SK-N-SH treated with all-trans-retinoic acid at 6 μM for 48 hours (cell line): ENCODE measurements around the gene RBL1.
"Not testable (repeated sequence)": the region's sequence is repeated elsewhere in the genome, so short reads cannot be mapped to it uniquely, and the experiment has no call there.

Experiments
- ATAC-seq: fragments of 200-7000 bp; cut with Tn5 transposase; 3 replicates; pipeline ENCODE4 v1.9.1; 2020; ENCODE audit warnings: mild to moderate bottlenecking, moderate library complexity
- ARNTL ChIP-seq: fragments of 450-650 bp; formaldehyde crosslinking; IDR thresholded peaks from 2 replicates; pipeline ENCODE4 v1.5.0; 2020; ENCODE audit warnings: low read depth, mild to moderate bottlenecking, moderate library complexity, borderline replicate concordance
- BACH2 ChIP-seq: fragments of 250-450 bp; sonication (Bioruptor Pico); IDR thresholded peaks from 2 replicates; pipeline ENCODE4 v1.9.0; 2021; ENCODE audit warnings: mild to moderate bottlenecking, borderline replicate concordance
- CSDC2 ChIP-seq: fragments of 250-450 bp; sonication (Bioruptor Pico); IDR thresholded peaks from 2 replicates; pipeline ENCODE4 v1.5.0; 2020; ENCODE audit warnings: mild to moderate bottlenecking, moderate library complexity
- ESRRG ChIP-seq: fragments of 250-450 bp; sonication (Bioruptor Pico); IDR thresholded peaks from 2 replicates; pipeline ENCODE4 v1.6.1; 2021; ENCODE audit warnings: mild to moderate bottlenecking
- GLIS3 ChIP-seq: fragments of 250-450 bp; sonication (Bioruptor Pico); IDR thresholded peaks from 2 replicates; pipeline ENCODE4 v1.5.0; 2020; ENCODE audit warnings: mild to moderate bottlenecking, moderate library complexity
- ISL1 ChIP-seq: fragments of 250-450 bp; sonication (Bioruptor Pico); IDR thresholded peaks from 2 replicates; pipeline ENCODE4 v2.1.2; 2022; ENCODE audit warnings: mild to moderate bottlenecking, moderate library complexity
- OSR1 ChIP-seq: fragments of 250-450 bp; sonication (Bioruptor Pico); IDR thresholded peaks from 2 replicates; pipeline ENCODE4 v1.8.0; 2022; ENCODE audit warnings: moderate library complexity, mild to moderate bottlenecking, inconsistent platforms
- PPARA ChIP-seq: fragments of 250-450 bp; sonication (Bioruptor Pico); IDR thresholded peaks from 2 replicates; pipeline ENCODE4 v1.5.0; 2020; ENCODE audit warnings: mild to moderate bottlenecking, borderline replicate concordance
- RARB ChIP-seq: fragments of 250-450 bp; sonication (Bioruptor Pico); IDR thresholded peaks from 2 replicates; pipeline ENCODE4 v1.8.0; 2021; ENCODE audit warnings: mild to moderate bottlenecking, moderate library complexity
- SNAI2 ChIP-seq: fragments of 250-450 bp; sonication (Bioruptor Pico); IDR thresholded peaks from 2 replicates; pipeline ENCODE4 v1.5.0; 2020; ENCODE audit warnings: mild to moderate bottlenecking, moderate library complexity
- TCF4 ChIP-seq: fragments of 250-450 bp; sonication (Bioruptor Pico); IDR thresholded peaks from 2 replicates; pipeline ENCODE4 v1.8.0; 2021; ENCODE audit warnings: mild to moderate bottlenecking, moderate library complexity, borderline replicate concordance
- TOX ChIP-seq: fragments of 250-450 bp; sonication (Bioruptor Pico); IDR thresholded peaks from 2 replicates; pipeline ENCODE4 v1.8.0; 2021; ENCODE audit warnings: mild to moderate bottlenecking, moderate library complexity, borderline replicate concordance
- ZC3H10 ChIP-seq: fragments of 250-450 bp; sonication (Bioruptor Pico); IDR thresholded peaks from 2 replicates; pipeline ENCODE4 v1.5.1; 2021; ENCODE audit warnings: mild to moderate bottlenecking, moderate library complexity
- ZFP3 ChIP-seq: fragments of 250-450 bp; sonication (Bioruptor Pico); IDR thresholded peaks from 2 replicates; pipeline ENCODE4 v1.5.0; 2020; ENCODE audit warnings: mild to moderate bottlenecking, moderate library complexity
- ZFP30 ChIP-seq: fragments of 450-650 bp; formaldehyde crosslinking; IDR thresholded peaks from 2 replicates; pipeline ENCODE4 v1.5.0; 2022; ENCODE audit warnings: mild to moderate bottlenecking, moderate library complexity
- ZNF565 ChIP-seq: fragments of 450-650 bp; formaldehyde crosslinking; conservative IDR thresholded peaks from 2 replicates; pipeline ENCODE4 v1.5.0; 2020; ENCODE audit warnings: low read depth, mild to moderate bottlenecking, moderate library complexity
- ZNF70 ChIP-seq: fragments of 450-650 bp; formaldehyde crosslinking; IDR thresholded peaks from 2 replicates; pipeline ENCODE4 v1.5.0; 2020; ENCODE audit warnings: mild to moderate bottlenecking, moderate library complexity
- ZNF8 ChIP-seq: fragments of 450-650 bp; formaldehyde crosslinking; IDR thresholded peaks from 2 replicates; pipeline ENCODE4 v1.5.0; 2020; ENCODE audit warnings: mild to moderate bottlenecking, moderate library complexity
- TF ChIP-seq, protein P1 (sequence below): fragments of 250-450 bp; sonication (Bioruptor Pico); IDR thresholded peaks from 2 replicates; pipeline ENCODE4 v1.8.0; 2021; ENCODE audit warnings: low read depth, mild to moderate bottlenecking, moderate library complexity, borderline replicate concordance
- TF ChIP-seq, protein P2 (sequence below): fragments of 250-450 bp; sonication (Bioruptor Pico); IDR thresholded peaks from 2 replicates; pipeline ENCODE4 v1.8.0; 2020; ENCODE audit warnings: mild to moderate bottlenecking, moderate library complexity, borderline replicate concordance
- TF ChIP-seq, protein P3 (sequence below): fragments of 250-450 bp; sonication (Bioruptor Pico); IDR thresholded peaks from 2 replicates; pipeline ENCODE4 v1.5.1; 2021; ENCODE audit warnings: mild to moderate bottlenecking, moderate library complexity
- TF ChIP-seq, protein P4 (sequence below): fragments of 250-450 bp; sonication (Bioruptor Pico); IDR thresholded peaks from 2 replicates; pipeline ENCODE4 v1.5.0; 2020; ENCODE audit warnings: mild to moderate bottlenecking, moderate library complexity

RBL1 gene

DNA sequence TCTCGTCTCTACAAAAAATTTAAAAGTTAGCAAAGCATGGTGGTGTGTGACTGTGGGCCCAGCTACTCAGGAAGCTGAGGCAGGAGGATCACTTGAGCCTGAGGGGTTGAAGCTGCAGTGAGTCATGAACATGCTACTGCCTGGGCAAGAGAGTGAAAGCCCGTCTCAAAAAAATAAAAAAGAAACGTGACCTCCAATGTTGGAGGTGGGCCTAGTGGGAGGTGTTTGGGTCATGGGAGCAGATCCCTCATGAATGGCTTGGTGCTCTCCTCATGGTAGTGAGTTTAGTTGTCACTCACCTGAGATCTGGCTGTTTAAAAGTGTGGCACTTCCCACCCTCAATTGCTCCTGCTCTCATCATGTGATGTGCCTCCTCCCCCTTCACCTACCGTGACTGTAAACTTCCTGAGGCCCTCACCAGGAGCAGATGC, 24.3 kb downstream of the RBL1 start:
- no peak for ATAC-seq
- TF ChIP-seq, protein P1, sequence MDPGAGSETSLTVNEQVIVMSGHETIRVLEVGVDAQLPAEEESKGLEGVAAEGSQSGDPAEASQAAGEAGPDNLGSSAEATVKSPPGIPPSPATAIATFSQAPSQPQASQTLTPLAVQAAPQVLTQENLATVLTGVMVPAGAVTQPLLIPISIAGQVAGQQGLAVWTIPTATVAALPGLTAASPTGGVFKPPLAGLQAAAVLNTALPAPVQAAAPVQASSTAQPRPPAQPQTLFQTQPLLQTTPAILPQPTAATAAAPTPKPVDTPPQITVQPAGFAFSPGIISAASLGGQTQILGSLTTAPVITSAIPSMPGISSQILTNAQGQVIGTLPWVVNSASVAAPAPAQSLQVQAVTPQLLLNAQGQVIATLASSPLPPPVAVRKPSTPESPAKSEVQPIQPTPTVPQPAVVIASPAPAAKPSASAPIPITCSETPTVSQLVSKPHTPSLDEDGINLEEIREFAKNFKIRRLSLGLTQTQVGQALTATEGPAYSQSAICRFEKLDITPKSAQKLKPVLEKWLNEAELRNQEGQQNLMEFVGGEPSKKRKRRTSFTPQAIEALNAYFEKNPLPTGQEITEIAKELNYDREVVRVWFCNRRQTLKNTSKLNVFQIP (CRISPR knock-in tag) = no peak
- TF ChIP-seq, protein P2, sequence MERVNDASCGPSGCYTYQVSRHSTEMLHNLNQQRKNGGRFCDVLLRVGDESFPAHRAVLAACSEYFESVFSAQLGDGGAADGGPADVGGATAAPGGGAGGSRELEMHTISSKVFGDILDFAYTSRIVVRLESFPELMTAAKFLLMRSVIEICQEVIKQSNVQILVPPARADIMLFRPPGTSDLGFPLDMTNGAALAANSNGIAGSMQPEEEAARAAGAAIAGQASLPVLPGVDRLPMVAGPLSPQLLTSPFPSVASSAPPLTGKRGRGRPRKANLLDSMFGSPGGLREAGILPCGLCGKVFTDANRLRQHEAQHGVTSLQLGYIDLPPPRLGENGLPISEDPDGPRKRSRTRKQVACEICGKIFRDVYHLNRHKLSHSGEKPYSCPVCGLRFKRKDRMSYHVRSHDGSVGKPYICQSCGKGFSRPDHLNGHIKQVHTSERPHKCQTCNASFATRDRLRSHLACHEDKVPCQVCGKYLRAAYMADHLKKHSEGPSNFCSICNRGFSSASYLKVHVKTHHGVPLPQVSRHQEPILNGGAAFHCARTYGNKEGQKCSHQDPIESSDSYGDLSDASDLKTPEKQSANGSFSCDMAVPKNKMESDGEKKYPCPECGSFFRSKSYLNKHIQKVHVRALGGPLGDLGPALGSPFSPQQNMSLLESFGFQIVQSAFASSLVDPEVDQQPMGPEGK (CRISPR knock-in tag) = no peak
- TF ChIP-seq ZNF565 (CRISPR knock-in tag) = no peak
- no peak for TF ChIP-seq ZNF70 (CRISPR knock-in tag)
- TF ChIP-seq ZFP3 (CRISPR knock-in tag) = no peak
- TF ChIP-seq TOX (CRISPR knock-in tag) = no peak
- no peak for TF ChIP-seq TCF4 (CRISPR knock-in tag)
- TF ChIP-seq ZFP30 (CRISPR knock-in tag) = no peak
- TF ChIP-seq, protein P3, sequence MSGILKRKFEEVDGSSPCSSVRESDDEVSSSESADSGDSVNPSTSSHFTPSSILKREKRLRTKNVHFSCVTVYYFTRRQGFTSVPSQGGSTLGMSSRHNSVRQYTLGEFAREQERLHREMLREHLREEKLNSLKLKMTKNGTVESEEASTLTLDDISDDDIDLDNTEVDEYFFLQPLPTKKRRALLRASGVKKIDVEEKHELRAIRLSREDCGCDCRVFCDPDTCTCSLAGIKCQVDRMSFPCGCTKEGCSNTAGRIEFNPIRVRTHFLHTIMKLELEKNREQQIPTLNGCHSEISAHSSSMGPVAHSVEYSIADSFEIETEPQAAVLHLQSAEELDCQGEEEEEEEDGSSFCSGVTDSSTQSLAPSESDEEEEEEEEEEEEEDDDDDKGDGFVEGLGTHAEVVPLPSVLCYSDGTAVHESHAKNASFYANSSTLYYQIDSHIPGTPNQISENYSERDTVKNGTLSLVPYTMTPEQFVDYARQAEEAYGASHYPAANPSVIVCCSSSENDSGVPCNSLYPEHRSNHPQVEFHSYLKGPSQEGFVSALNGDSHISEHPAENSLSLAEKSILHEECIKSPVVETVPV = no peak
- no peak for TF ChIP-seq BACH2 (CRISPR knock-in tag)
- TF ChIP-seq CSDC2 = no peak
- TF ChIP-seq PPARA = no peak
- no peak for TF ChIP-seq ZNF8 (CRISPR knock-in tag)
- no peak for TF ChIP-seq ARNTL (CRISPR knock-in tag)
- TF ChIP-seq, protein P4, sequence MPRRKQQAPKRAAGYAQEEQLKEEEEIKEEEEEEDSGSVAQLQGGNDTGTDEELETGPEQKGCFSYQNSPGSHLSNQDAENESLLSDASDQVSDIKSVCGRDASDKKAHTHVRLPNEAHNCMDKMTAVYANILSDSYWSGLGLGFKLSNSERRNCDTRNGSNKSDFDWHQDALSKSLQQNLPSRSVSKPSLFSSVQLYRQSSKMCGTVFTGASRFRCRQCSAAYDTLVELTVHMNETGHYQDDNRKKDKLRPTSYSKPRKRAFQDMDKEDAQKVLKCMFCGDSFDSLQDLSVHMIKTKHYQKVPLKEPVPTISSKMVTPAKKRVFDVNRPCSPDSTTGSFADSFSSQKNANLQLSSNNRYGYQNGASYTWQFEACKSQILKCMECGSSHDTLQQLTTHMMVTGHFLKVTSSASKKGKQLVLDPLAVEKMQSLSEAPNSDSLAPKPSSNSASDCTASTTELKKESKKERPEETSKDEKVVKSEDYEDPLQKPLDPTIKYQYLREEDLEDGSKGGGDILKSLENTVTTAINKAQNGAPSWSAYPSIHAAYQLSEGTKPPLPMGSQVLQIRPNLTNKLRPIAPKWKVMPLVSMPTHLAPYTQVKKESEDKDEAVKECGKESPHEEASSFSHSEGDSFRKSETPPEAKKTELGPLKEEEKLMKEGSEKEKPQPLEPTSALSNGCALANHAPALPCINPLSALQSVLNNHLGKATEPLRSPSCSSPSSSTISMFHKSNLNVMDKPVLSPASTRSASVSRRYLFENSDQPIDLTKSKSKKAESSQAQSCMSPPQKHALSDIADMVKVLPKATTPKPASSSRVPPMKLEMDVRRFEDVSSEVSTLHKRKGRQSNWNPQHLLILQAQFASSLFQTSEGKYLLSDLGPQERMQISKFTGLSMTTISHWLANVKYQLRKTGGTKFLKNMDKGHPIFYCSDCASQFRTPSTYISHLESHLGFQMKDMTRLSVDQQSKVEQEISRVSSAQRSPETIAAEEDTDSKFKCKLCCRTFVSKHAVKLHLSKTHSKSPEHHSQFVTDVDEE (CRISPR knock-in tag) = no peak
- TF ChIP-seq ISL1 (CRISPR knock-in tag) = no peak

DNA sequence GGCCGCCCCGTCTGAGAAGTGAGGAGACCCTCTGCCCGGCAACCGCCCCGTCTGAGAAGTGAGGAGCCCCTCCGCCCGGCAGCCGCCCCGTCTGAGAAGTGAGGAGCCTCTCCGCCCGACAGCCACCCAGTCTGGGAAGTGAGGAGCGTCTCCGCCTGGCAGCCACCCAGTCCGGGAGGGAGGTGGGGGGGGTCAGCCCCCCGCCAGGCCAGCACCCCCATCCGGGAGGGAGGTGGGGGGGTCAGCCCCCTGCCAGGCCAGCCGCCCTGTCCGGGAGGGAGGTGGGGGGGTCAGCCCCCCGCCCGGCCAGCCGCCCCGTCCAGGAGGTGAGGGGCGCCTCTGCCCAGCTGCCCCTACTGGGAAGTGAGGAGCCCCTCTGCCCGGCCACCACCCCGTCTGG, 26.2 kb downstream of the RBL1 start:
- not testable (repeated sequence) for ATAC-seq

DNA sequence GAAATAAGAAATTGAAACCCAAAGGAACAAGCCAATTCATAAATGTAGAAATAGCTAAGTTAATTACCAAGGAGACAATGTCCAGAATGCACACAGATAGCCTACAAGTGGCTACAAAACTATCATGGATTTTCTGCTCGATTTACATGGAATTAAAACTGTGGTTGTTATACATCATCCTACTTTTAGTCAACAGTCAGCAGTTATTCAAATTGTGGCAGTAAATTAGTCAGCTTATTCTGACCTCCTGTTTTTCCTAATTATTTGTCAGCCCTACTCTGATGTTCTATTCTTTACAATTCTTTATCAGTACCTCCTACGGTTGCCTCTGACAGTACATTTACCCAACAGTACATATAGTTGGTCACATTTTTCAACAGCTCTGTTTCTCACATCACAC, 29.6 kb downstream of the RBL1 start:
- TF ChIP-seq ESRRG (CRISPR knock-in tag) = no peak
- no peak for TF ChIP-seq SNAI2
- TF ChIP-seq ZC3H10 (CRISPR knock-in tag) = no peak
- no peak for TF ChIP-seq RARB (CRISPR knock-in tag)
- TF ChIP-seq TOX (CRISPR knock-in tag) = no peak
- no peak for TF ChIP-seq ARNTL (CRISPR knock-in tag)
- TF ChIP-seq, protein P2 (CRISPR knock-in tag) = no peak
- TF ChIP-seq ZNF565 (CRISPR knock-in tag) = no peak
- no peak for TF ChIP-seq ZFP3 (CRISPR knock-in tag)
- no peak for TF ChIP-seq ZFP30 (CRISPR knock-in tag)
- TF ChIP-seq, protein P4 (CRISPR knock-in tag) = no peak
- no peak for TF ChIP-seq ISL1 (CRISPR knock-in tag)
- TF ChIP-seq ZNF8 (CRISPR knock-in tag) = no peak
- TF ChIP-seq OSR1 (CRISPR knock-in tag) = no peak
- no peak for TF ChIP-seq GLIS3 (CRISPR knock-in tag)
- no peak for TF ChIP-seq CSDC2
- no peak for ATAC-seq
